HCT116 (cell line): ENCODE data around the gene SLC16A3. TPM values are rescaled to one million over a fixed set of nuclear protein-coding genes. Genes with fewer than 3 reads are reported as not detected.
A peak's percentile ranks its signal among the peaks of the same experiment; 100 is the strongest.

Source experiments
- ATAC-seq: fragments of 200-7000 bp; cut with Tn5 transposase; 2 replicates; pipeline ENCODE4 v1.9.1; 2020; ENCODE audit warnings: mild to moderate bottlenecking, moderate library complexity
- BruUV-seq: library from RNA; stranded (reverse); fragments of 400-500 nt; replicated peaks from 2 replicates; lab custom pipeline; 2021; lab: Mats Ljungman, UMichigan
- CTCF ChIA-PET: fragments of 300-600 bp; sonication (Branson Sonifier 250); formaldehyde crosslinking; loops from one replicate; lab custom pipeline; 2021; ENCODE audit warnings: antibody characterized with exemption; lab: Charles Lee
- POLR2A ChIA-PET: fragments of 300-600, 350-600 bp; sonication (Branson Sonifier 250); formaldehyde crosslinking; loops from one replicate; lab custom pipeline; 2021; ENCODE audit warnings: antibody characterized with exemption; lab: Charles Lee
- RAD21 ChIA-PET, 2 experiments: fragments of 300-600 bp; sonication (Branson Sonifier 250); formaldehyde crosslinking; loops; one replicate each; lab custom pipeline; 2023; ENCODE audit warnings: low total read pairs in 2 of 2; ENCODE audit not compliant: uncharacterized antibody in 2 of 2, unreplicated experiment in 2 of 2, low non-redundant PET in 1 of 2; lab: Charles Lee
- DNase-seq: peaks from one replicate; pipeline ENCODE4 v3.0.0-alpha.2; 2010; ENCODE audit warnings: low read depth, low spot score
- H2AFZ ChIP-seq: fragments of 200-600 bp; shearing (Covaris generic), sonication (generic); 2 replicates; pipeline ENCODE4 v1.6.1; 2017; ENCODE audit warnings: low read depth, mixed run types, mixed read lengths, antibody characterized with exemption, low read length; ENCODE audit not compliant: poor library complexity, severe bottlenecking
- H3K27ac ChIP-seq: 2 replicates; pipeline ENCODE4 v1.5.1; 2012; ENCODE audit warnings: low read depth, low read length
- H3K27me3 ChIP-seq: fragments of 200-600 bp; sonication (generic); 2 replicates; pipeline ENCODE4 v1.6.1; 2016; ENCODE audit warnings: mixed run types, low read length, mixed read lengths; ENCODE audit not compliant: insufficient read depth
- H3K36me3 ChIP-seq, 2 experiments: fragments of 200-500 bp in 1 of 2; fragments of 200-600 bp in 1 of 2; sonication (Bioruptor generic) in 1 of 2; sonication (generic) in 1 of 2; 2 replicates each; pipeline versions ENCODE4 v1.5.1 to v1.6.1; 2014 to 2016; ENCODE audit warnings: low read length in 2 of 2, inconsistent platforms in 1 of 2, mixed read lengths in 1 of 2, mixed run types in 1 of 2; ENCODE audit not compliant: insufficient read depth in 2 of 2, control insufficient read depth in 1 of 2
- H3K4me1 ChIP-seq, 2 experiments: fragments of 200-600 bp in 1 of 2; sonication (generic) in 1 of 2; 2 replicates each; pipeline versions ENCODE4 v1.5.1 to v1.6.1; 2012 to 2017; ENCODE audit warnings: low read length in 2 of 2, inconsistent platforms in 1 of 2, mild to moderate bottlenecking in 1 of 2, mixed read lengths in 1 of 2, mixed run types in 1 of 2, moderate library complexity in 1 of 2; ENCODE audit not compliant: insufficient read depth in 2 of 2, control insufficient read depth in 1 of 2
- H3K4me2 ChIP-seq: fragments of 200-600 bp; sonication (generic); 2 replicates; pipeline ENCODE4 v1.6.1; 2017; ENCODE audit warnings: mixed run types, low read length, mixed read lengths
- H3K4me3 ChIP-seq, 2 experiments: fragments of 200-600 bp in 1 of 2; sonication (generic) in 1 of 2; replicated peaks in 1 of 2; 2 replicates each; pipeline ENCODE4 v1.5.1; 2011 to 2016; ENCODE audit warnings: low read length in 2 of 2, control low read depth in 1 of 2, low read depth in 1 of 2, mild to moderate bottlenecking in 1 of 2, mixed read lengths in 1 of 2, mixed run types in 1 of 2
- H3K79me2 ChIP-seq: fragments of 200-600 bp; sonication (generic); 2 replicates; pipeline ENCODE4 v1.6.1; 2017; ENCODE audit warnings: mild to moderate bottlenecking, mixed run types, low read length, moderate library complexity, mixed read lengths; ENCODE audit not compliant: insufficient read depth
- H3K9ac ChIP-seq: fragments of 200-600 bp; sonication (generic); 2 replicates; pipeline ENCODE4 v1.6.1; 2016; ENCODE audit warnings: low read length, mixed read lengths
- H3K9me2 ChIP-seq: fragments of 200-600 bp; sonication (generic), shearing (Covaris generic); 2 replicates; pipeline ENCODE4 v1.6.1; 2017; ENCODE audit warnings: mixed run types, mild to moderate bottlenecking, moderate library complexity; ENCODE audit not compliant: insufficient read depth
- H3K9me3 ChIP-seq, 2 experiments: fragments of 200-500 bp in 1 of 2; fragments of 200-600 bp in 1 of 2; sonication (Bioruptor generic) in 1 of 2; sonication (generic) in 1 of 2; 2 replicates each; pipeline ENCODE4 v1.6.1; 2014 to 2017; ENCODE audit warnings: low read length in 2 of 2, mixed read lengths in 2 of 2, inconsistent platforms in 1 of 2, low read depth in 1 of 2, mild to moderate bottlenecking in 1 of 2, mixed run types in 1 of 2, moderate library complexity in 1 of 2; ENCODE audit not compliant: control insufficient read depth in 1 of 2, insufficient read depth in 1 of 2
- H4K20me1 ChIP-seq: fragments of 200-600 bp; sonication (generic), shearing (Covaris generic); 2 replicates; pipeline ENCODE4 v1.6.1; 2017; ENCODE audit warnings: mixed run types, mild to moderate bottlenecking, moderate library complexity; ENCODE audit not compliant: insufficient read depth
- CBX3 ChIP-seq: IDR thresholded peaks from 2 replicates; pipeline ENCODE4 v1.6.1; 2012; ENCODE audit warnings: low read depth
- EGR1 ChIP-seq: IDR thresholded peaks from 2 replicates; pipeline ENCODE4 v1.6.1; 2012; ENCODE audit warnings: low read depth
- ELF1 ChIP-seq: IDR thresholded peaks from 2 replicates; pipeline ENCODE4 v1.6.1; 2012; ENCODE audit warnings: low read depth, borderline replicate concordance
- POLR2A ChIP-seq: IDR thresholded peaks from 2 replicates; pipeline ENCODE4 v1.7.0; 2011; ENCODE audit warnings: borderline replicate concordance; ENCODE audit not compliant: insufficient read depth, insufficient read length; ENCODE audit errors: extremely low read depth
- POLR2AphosphoS5 ChIP-seq: IDR thresholded peaks from 2 replicates; pipeline ENCODE4 v1.6.1; 2011; ENCODE audit warnings: mild to moderate bottlenecking, low read depth, low read length, moderate library complexity
- RAD21 ChIP-seq: IDR thresholded peaks from 2 replicates; pipeline ENCODE4 v1.6.1; 2012; ENCODE audit warnings: low read depth, mild to moderate bottlenecking
- SIN3A ChIP-seq: IDR thresholded peaks from 2 replicates; pipeline ENCODE4 v1.6.1; 2012; ENCODE audit warnings: low read depth
- SP1 ChIP-seq: IDR thresholded peaks from 2 replicates; pipeline ENCODE4 v1.6.1; 2012; ENCODE audit warnings: low read depth
- TCF7L2 ChIP-seq: IDR thresholded peaks from 2 replicates; pipeline ENCODE4 v1.7.0; 2011; ENCODE audit warnings: borderline replicate concordance, inconsistent platforms; ENCODE audit not compliant: insufficient read depth, insufficient read length; ENCODE audit errors: extremely low read depth
- YY1 ChIP-seq: IDR thresholded peaks from 2 replicates; pipeline ENCODE4 v1.6.1; 2011; ENCODE audit warnings: low read length, low read depth, moderate library complexity, mild to moderate bottlenecking; ENCODE audit not compliant: insufficient replicate concordance; ENCODE audit errors: extremely low read depth
- ZFX ChIP-seq: fragments of 450-650 bp; IDR thresholded peaks from 2 replicates; pipeline ENCODE4 v1.6.1; 2017
- ZNF274 ChIP-seq: fragments of 200-500 bp; sonication (Bioruptor generic); IDR thresholded peaks from 2 replicates; pipeline ENCODE4 v1.6.1; 2014; ENCODE audit warnings: mild to moderate bottlenecking, low read depth, low read length, inconsistent platforms
- intact Hi-C: fragments of 100-400 bp; cut with micrococcal nuclease; formaldehyde crosslinking; loops from 2 replicates; pipeline ENCODE4 v1.10.0; 2022
- total RNA-seq: library from RNA; stranded (reverse); gene quantifications from one replicate; pipeline ENCODE4 v1.2.1, GENCODE V29; 2021; ENCODE audit not compliant: unreplicated experiment
- TF ChIP-seq, protein P1 (sequence below): IDR thresholded peaks from 2 replicates; pipeline ENCODE4 v1.6.1; 2012
- TF ChIP-seq, protein P2 (sequence below): IDR thresholded peaks from 2 replicates; pipeline ENCODE4 v1.6.1; 2011; ENCODE audit warnings: mild to moderate bottlenecking, low read length, moderate library complexity; ENCODE audit not compliant: insufficient replicate concordance; ENCODE audit errors: extremely low read depth

SLC16A3 gene
- total RNA-seq, 1 experiment from 2014 or later, result 445 TPM

DNA sequence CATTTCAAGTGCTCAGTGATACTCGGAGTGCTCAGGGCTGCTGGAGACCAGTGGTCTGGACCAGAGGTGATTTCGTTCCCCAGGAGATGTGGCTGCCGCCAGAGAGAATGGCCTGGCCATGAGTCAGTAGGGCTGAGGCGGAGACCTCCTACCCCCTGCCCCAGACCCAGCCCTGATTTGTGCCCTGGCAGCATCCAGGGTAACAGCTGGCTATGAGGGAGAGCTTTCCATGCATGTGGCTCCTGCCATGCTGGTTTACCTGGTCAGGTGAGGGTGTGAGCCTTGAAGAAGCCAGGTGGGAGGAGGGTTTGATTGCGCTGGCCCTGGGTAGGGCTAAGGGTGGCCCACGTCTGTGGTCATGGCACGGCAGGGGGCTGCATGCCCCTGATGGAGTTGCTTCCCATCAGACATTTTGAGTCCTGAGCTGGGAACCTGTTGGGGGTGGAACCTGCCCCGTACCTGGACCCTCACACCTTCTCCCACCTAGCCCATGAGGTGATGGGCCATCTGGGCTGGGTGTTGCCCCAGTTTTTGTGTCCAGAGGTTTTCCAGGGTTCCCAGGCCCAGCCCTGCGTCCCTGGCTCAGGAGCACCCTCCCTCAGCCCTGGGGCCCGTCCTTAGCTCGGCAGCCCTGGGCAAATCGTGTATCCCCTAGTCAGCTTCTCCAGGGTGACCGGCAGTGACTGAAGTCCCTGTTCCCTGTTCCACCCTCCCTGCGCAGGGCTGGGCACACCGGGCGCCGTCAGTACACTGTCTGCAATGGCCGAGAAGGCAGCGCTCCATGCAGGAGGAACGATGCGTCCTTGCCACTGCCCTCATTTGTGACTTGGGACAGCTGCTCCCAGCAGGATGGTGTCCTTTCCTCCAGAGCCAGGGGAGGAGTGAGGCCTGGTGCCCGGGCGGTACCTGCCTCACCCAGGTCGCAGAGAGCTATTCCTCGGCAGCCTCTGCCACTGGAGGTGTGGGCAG lies 53.7 kb downstream of the SLC16A3 start:
- BruUV-seq, result TSS peak; percentile 88
- Histone ChIP-seq H3K79me2 (no peaks in the 10 kb centered on the region), H4K20me1 (no peaks in the 10 kb centered on the region), H3K9me3 (no peaks in the 10 kb centered on the region), H3K4me3 (peak overlapping the region in 1 of 2 experiments; percentile 14; a peak in 1 of 4 replicates), H3K36me3 (no peaks in the 10 kb centered on the region), H2AFZ (peak overlapping the region; percentile 72), H3K4me2 (peak overlapping the region; percentile 69), H3K27me3 (no peaks in the 10 kb centered on the region), H3K9me2 (no peaks in the 10 kb centered on the region), H3K27ac (peak overlapping the region; percentile 59), H3K9ac (peak overlapping the region; percentile 45), H3K4me1 (peaks cover 39 to 46% of the 10 kb centered on the region in 2 experiments)
- intact Hi-C loops, result no loop called here
- DNase-seq (no peak), ATAC-seq (no peak)
- TF ChIP-seq ZNF274 (no peak), EGR1 (no peak), RAD21 (no peak), SP1 (no peak)
- TF ChIP-seq, protein P1, sequence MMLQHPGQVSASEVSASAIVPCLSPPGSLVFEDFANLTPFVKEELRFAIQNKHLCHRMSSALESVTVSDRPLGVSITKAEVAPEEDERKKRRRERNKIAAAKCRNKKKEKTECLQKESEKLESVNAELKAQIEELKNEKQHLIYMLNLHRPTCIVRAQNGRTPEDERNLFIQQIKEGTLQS, result no peak
- CTCF ChIA-PET, result interaction anchor here (0.6 to 1.3 kb wide), 2 partner anchors 16 to 36 kb away, joined by 3 read pairs; no protein-coding TSS in a partner anchor
- POLR2A ChIA-PET, result interaction anchor here (0.8 to 4.8 kb wide), 7 partner anchors 9 to 77 kb away, joined by 3 to 35 read pairs (median 4); partner anchors contain the start of gene CSNK1D
- RAD21 ChIA-PET, result interaction anchor here in 1 of 2 experiments (0.6 kb wide), 1 partner anchor 9 kb away, joined by 7 read pairs; the partner anchor contains the start of gene CSNK1D

DNA sequence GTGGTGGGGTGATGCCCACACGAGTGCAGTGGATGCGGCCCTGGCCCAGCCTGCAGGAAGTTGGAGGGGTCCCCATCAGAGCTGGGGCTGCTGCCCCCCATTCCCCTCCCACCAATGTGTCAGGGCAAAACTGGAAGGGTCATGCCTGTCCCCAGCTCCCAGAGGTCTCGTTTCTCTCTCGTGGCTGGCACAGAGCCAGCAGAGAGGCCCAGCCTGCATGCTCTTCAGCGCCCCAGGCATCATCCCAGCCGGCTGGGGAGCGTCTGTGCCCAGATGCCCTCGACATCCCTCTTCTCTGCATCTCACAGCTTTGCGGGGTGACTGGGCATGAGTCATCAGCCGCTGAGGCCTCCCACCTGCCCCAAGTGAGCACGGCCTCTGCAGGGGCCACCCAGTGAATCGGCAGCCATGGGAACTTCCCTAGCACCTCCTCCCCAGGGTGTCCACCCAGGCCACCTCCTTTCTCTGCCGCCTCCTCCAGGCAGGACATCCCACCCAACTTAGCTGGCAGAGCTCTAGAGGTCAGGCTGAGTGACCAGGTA lies 54.4 kb downstream of the SLC16A3 start:
- Histone ChIP-seq H3K4me1 (peaks cover 47 to 53% of the 10 kb centered on the region in 2 experiments), H3K27me3 (no peaks in the 10 kb centered on the region), H3K9me2 (no peaks in the 10 kb centered on the region), H3K9ac (peak overlapping the region; percentile 45), H3K4me2 (peak overlapping the region; percentile 69), H3K9me3 (no peaks in the 10 kb centered on the region), H3K36me3 (no peaks in the 10 kb centered on the region), H3K79me2 (no peaks in the 10 kb centered on the region), H3K4me3 (no peak overlapping the region; a peak in 1 of 4 replicates), H3K27ac (peak overlapping the region; percentile 59; the same call in 1 of the 2 replicates), H2AFZ (no peak overlapping the region), H4K20me1 (no peaks in the 10 kb centered on the region)
- ChIA-PET CTCF (interaction anchor here (1.3 kb wide), 1 partner anchor 15 kb away, joined by 3 read pairs; no protein-coding TSS in a partner anchor), POLR2A (interaction anchor here (0.8 to 4.8 kb wide), 7 partner anchors 9 to 77 kb away, joined by 3 to 35 read pairs (median 4); partner anchors contain the start of gene CSNK1D), RAD21 (interaction anchor here in 1 of 2 experiments (0.6 kb wide), 1 partner anchor 10 kb away, joined by 7 read pairs; the partner anchor contains the start of gene CSNK1D)
- intact Hi-C loops, result no loop called here
- no TSS peak for BruUV-seq
- ATAC-seq (peak; percentile 10; the same call in 1 of the 2 replicates), DNase-seq (no peak)
- TF ChIP-seq TCF7L2 (no peak), POLR2A (no peak), ZFX (no peak), SIN3A (no peak), ELF1 (no peak), YY1 (no peak), EGR1 (no peak), RAD21 (no peak), POLR2AphosphoS5 (no peak), CBX3 (no peak)
- TF ChIP-seq, protein P1, result no peak
- TF ChIP-seq, protein P2, sequence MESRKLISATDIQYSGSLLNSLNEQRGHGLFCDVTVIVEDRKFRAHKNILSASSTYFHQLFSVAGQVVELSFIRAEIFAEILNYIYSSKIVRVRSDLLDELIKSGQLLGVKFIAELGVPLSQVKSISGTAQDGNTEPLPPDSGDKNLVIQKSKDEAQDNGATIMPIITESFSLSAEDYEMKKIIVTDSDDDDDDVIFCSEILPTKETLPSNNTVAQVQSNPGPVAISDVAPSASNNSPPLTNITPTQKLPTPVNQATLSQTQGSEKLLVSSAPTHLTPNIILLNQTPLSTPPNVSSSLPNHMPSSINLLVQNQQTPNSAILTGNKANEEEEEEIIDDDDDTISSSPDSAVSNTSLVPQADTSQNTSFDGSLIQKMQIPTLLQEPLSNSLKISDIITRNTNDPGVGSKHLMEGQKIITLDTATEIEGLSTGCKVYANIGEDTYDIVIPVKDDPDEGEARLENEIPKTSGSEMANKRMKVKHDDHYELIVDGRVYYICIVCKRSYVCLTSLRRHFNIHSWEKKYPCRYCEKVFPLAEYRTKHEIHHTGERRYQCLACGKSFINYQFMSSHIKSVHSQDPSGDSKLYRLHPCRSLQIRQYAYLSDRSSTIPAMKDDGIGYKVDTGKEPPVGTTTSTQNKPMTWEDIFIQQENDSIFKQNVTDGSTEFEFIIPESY, result no peak
